GM23248 (cell line): ENCODE results near the gene PA2G4.

ENCODE experiments used
- EZH2 ChIP-seq: fragments of 200-600 bp; sonication (generic); IDR thresholded peaks from 2 replicates; pipeline ENCODE4 v1.6.1; 2018; ENCODE audit warnings: antibody characterized with exemption, mild to moderate bottlenecking; ENCODE audit not compliant: insufficient read depth, poor library complexity, severe bottlenecking
- EZH2phosphoT487 ChIP-seq: fragments of 200-600 bp; sonication (generic); IDR thresholded peaks from 2 replicates; pipeline ENCODE4 v1.6.1; 2018; ENCODE audit warnings: antibody characterized with exemption, moderate library complexity, mild to moderate bottlenecking, low read depth; ENCODE audit not compliant: insufficient read depth

DNA sequence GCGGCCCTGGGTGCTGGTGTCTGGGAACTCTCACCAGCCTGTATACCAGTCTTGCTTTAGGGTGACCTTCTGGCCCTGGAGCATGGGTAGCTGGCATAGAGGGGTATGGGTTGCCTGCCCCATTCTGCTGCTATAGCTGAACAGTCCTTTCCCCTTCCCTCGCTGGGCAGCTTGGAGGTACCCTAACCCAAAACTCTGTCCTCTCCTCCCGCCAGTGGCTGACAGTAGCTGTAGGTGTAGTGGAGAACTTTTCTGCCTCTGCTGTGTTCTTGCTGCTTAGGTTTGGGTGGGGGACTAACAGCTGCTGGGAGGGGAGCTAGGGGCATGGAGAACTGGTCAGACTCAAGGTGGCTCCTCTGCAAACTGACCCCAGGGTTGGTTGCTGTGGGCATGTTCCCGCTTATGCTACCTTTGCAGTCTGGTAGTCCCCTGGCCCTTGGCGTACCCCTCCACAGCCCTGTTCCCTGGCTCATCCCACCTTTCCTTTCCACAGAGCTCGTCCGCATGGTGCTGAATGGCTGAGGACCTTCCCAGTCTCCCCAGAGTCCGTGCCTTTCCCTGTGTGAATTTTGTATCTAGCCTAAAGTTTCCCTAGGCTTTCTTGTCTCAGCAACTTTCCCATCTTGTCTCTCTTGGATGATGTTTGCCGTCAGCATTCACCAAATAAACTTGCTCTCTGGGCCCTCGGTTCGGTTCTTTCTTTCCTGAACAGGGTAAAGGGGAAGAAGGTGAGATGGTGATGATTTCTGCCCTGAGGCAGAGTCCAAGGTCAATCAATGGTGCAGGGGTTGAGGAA, 56.7 kb downstream of the PA2G4 start:
- TF ChIP-seq EZH2 (no peak), EZH2phosphoT487 (no peak)
